Body of pancreas (tissue), 4 donors: ENCODE results near the gene MINPP1.

Experiments used
- POLR2A ChIP-seq, 3 donors: fragments of 450-650 bp; IDR thresholded peaks; one replicate each; pipeline ENCODE4 v1.6.1; 2016; ENCODE audit warnings: antibody characterized with exemption in 3 of 3, mild to moderate bottlenecking in 2 of 3
- TF ChIP-seq, protein P1 (sequence below), 7 experiments: fragments of 450-650 bp in 4 of 7; fragments of 200-600 bp in 3 of 7; sonication (generic) in 3 of 7; IDR thresholded peaks; one replicate each; pipeline ENCODE4 v1.5.1; 2016 to 2019; ENCODE audit warnings: antibody characterized with exemption in 7 of 7

DNA sequence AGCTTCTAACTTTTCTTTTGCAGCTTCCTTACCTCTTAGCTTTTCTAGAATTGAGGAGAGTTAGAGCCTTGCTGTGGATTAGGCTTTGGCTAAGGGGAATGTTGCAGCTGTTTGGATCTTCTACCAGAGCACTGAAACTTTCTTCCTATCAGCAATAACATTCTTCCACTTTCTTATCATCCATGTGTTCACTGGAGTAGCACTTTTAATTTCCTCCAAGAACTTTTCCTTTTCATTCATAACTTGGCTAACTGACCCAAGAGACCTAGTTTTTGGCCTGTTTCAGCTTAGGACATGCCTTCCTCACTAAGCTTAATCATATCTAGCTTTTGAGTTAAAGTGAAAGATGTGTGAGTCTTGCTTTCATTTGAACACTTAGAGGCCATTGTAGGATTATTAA, 19.6 kb downstream of the MINPP1 start:
- TF ChIP-seq, protein P1, sequence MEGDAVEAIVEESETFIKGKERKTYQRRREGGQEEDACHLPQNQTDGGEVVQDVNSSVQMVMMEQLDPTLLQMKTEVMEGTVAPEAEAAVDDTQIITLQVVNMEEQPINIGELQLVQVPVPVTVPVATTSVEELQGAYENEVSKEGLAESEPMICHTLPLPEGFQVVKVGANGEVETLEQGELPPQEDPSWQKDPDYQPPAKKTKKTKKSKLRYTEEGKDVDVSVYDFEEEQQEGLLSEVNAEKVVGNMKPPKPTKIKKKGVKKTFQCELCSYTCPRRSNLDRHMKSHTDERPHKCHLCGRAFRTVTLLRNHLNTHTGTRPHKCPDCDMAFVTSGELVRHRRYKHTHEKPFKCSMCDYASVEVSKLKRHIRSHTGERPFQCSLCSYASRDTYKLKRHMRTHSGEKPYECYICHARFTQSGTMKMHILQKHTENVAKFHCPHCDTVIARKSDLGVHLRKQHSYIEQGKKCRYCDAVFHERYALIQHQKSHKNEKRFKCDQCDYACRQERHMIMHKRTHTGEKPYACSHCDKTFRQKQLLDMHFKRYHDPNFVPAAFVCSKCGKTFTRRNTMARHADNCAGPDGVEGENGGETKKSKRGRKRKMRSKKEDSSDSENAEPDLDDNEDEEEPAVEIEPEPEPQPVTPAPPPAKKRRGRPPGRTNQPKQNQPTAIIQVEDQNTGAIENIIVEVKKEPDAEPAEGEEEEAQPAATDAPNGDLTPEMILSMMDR (IDR thresholded peaks at IDR 0.05), result no peak
- no peak for TF ChIP-seq POLR2A (IDR thresholded peaks at IDR 0.05)
